Right lobe of liver (tissue), 6 donors: ENCODE measurements around the gene SURF4. TPM values are rescaled to one million over a fixed set of nuclear protein-coding genes. Genes with fewer than 3 reads are reported as not detected.

ENCODE experiments used
- ATAC-seq, 4 donors: fragments of 200-7000 bp; cut with Tn5 transposase; one replicate each; pipeline ENCODE4 v1.9.1; 2020; ENCODE audit warnings: mild to moderate bottlenecking in 4 of 4, moderate library complexity in 4 of 4
- DNase-seq, 3 donors: peaks; one replicate each; pipeline ENCODE4 v3.0.0-alpha.2; 2020
- H3K27ac ChIP-seq, 3 donors: fragments of 200-600 bp; one replicate each; pipeline ENCODE4 v1.8.0; 2022
- H3K27me3 ChIP-seq, 2 donors: fragments of 200-600 bp; one replicate each; pipeline ENCODE4 v1.8.0; 2022
- H3K36me3 ChIP-seq, 4 donors: fragments of 200-600 bp; sonication (generic) in 1 of 4; one replicate each; pipeline versions ENCODE4 v1.5.1 to v1.8.0; 2017 to 2022; ENCODE audit warnings: control low read depth in 1 of 4
- H3K4me1 ChIP-seq, 4 donors: fragments of 200-600 bp; sonication (generic) in 1 of 4; one replicate each; pipeline versions ENCODE4 v1.5.1 to v1.8.0; 2017 to 2022; ENCODE audit warnings: control low read depth in 1 of 4
- H3K4me3 ChIP-seq, 3 donors: fragments of 200-600 bp; one replicate each; pipeline ENCODE4 v1.8.0; 2022
- H3K9me3 ChIP-seq, 4 donors: fragments of 200-600 bp; sonication (generic) in 1 of 4; one replicate each; pipeline versions ENCODE4 v1.5.1 to v1.8.0; 2017 to 2022; ENCODE audit warnings: control low read depth in 1 of 4
- POLR2A ChIP-seq: fragments of 450-650 bp; IDR thresholded peaks from one replicate; pipeline ENCODE4 v1.6.1; 2017; ENCODE audit warnings: antibody characterized with exemption, mild to moderate bottlenecking
- WGBS: methylation state at CpG from one replicate; pipeline ENCODE4 v1.1.6; 2018; ENCODE audit warnings: low coverage, low lambda C conversion rate; ENCODE audit not compliant: insufficient coverage; ENCODE audit errors: missing lambda C conversion rate; 5-methylcytosine and 5-hydroxymethylcytosine counted together
- intact Hi-C, 2 donors: fragments of 100-400 bp; cut with DNase I; formaldehyde crosslinking; loops; one replicate each; pipeline versions ENCODE4 v1.11.2 to v1.14.1; 2022
- long read RNA-seq: library from polyadenylated mRNA; unstranded; transcript quantifications from one replicate; pipeline ENCODE4 v2.0.0, GENCODE V29; 2019
- total RNA-seq, 6 experiments: library from RNA; depleted of rRNA in 2 of 6; stranded (reverse); fragments of >200 nt in 2 of 6; fragmentation: NEBNext Ultra II Directional in 3 of 6; extraction: Animal tissue kit (Norgen Biotek cat#: 25700) in 3 of 6; gene quantifications; one replicate each; pipeline versions ENCODE4 v1.1.0 to v1.2.4, GENCODE V29; 2016 to 2023
- TF ChIP-seq, protein P1 (sequence below), 4 donors: fragments of 200-600 bp in 3 of 4; fragments of 450-650 bp in 1 of 4; IDR thresholded peaks; one replicate each; pipeline versions ENCODE4 v1.5.1 to v1.8.0; 2016 to 2022; ENCODE audit warnings: antibody characterized with exemption in 4 of 4, mild to moderate bottlenecking in 2 of 4
- donor health status: DM: no; HTN: yes; CAD: no.
- donor health status: DM: no; HTN: no; CAD: no.
- donor health status: DM: no; HTN: no; CAD: no.
- donor health status: DM: no; HTN: yes; CAD: no.
- donor health status: DM: no; HTN: yes; CAD: no.

Gene SURF4
- 100 to 1,000 TPM; 181 to 243 (median 213) TPM for total RNA-seq
- long read RNA-seq, transcript SURF4-202 (6 exons, 2,984 nt), result major isoform, 34 of 47 reads
- long read RNA-seq, partial matches to known transcripts, result 0 of 47 reads
- long read RNA-seq, other reads (novel, unspliced or antisense), result 13 of 47 reads

GRCh38 chr9:133375724-133376654 is at the start of gene SURF4, which contains the start of gene STKLD1:
Gene SURF4 (minus strand): TSS chr9:133376060. CDS start chr9:133375969, 91 bp downstream.
Gene STKLD1 (plus strand): TSS chr9:133376366. CDS start chr9:133376474, 108 bp downstream.
- H3K27me3 ChIP-seq, result no peaks in the 10 kb centered on the region
- H3K4me1 ChIP-seq, result peaks cover 0 to 41% (median 19%) of the 10 kb centered on the region in 4 donors
- TF ChIP-seq, protein P1, sequence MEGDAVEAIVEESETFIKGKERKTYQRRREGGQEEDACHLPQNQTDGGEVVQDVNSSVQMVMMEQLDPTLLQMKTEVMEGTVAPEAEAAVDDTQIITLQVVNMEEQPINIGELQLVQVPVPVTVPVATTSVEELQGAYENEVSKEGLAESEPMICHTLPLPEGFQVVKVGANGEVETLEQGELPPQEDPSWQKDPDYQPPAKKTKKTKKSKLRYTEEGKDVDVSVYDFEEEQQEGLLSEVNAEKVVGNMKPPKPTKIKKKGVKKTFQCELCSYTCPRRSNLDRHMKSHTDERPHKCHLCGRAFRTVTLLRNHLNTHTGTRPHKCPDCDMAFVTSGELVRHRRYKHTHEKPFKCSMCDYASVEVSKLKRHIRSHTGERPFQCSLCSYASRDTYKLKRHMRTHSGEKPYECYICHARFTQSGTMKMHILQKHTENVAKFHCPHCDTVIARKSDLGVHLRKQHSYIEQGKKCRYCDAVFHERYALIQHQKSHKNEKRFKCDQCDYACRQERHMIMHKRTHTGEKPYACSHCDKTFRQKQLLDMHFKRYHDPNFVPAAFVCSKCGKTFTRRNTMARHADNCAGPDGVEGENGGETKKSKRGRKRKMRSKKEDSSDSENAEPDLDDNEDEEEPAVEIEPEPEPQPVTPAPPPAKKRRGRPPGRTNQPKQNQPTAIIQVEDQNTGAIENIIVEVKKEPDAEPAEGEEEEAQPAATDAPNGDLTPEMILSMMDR (IDR thresholded peaks at IDR 0.05), result no peak
- TF ChIP-seq POLR2A, result peak; percentile 96
- H3K36me3 ChIP-seq, result peaks cover 0 to 5% (median 2%) of the 10 kb centered on the region in 4 donors
- intact Hi-C loops, result no loop called here
- no peaks in the 10 kb centered on the region for H3K9me3 ChIP-seq
- DNase-seq, result peak; percentile 98
- H3K27ac ChIP-seq, result peak within 1 kb of the TSS; percentile 96 to 99 (median 98)
- H3K4me3 ChIP-seq, result peak within 1 kb of the TSS; percentile 98 to 99 (median 99)
- WGBS, result no CpG with 5 or more reads among the region's 120 CpGs
- peak; percentile 92 to 96 (median 94) for ATAC-seq

DNA sequence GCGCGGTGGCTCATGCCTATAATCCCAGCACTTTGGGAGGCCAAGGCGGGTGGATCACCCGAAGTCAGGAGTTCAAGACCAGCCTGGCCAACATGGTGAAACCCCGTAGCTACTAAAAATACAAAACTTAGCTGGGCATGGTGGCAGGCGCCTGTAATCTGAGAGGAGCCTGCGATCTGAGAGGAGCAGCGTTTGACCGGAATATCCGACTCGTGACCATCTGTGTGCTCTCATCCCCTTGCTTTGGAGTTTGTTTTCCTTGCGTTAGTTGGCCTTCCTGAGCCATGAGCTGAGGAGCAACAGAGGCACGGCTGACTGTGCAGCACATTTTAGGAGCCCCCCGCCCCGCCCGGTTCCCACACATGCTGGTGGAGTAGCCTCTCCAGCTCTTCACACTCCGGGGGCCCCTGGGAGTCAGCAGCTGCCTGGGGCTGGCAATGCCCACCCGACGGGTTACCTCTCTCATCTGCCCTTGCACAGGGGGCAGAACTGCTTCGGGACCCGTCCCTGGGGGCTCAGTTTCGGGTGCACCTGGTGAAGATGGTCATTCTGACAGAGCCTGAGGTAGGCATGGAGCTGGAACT is 49.3 kb upstream of the SURF4 start:
- no peak overlapping the region for H3K27ac ChIP-seq
- intact Hi-C loops, result no loop called here
- H3K4me1 ChIP-seq, result peaks cover 0 to 7% (median 0%) of the 10 kb centered on the region in 4 donors
- H3K9me3 ChIP-seq, result no peaks in the 10 kb centered on the region
- 80% methylated on average over 1 of the region's 22 CpGs for WGBS
- H3K27me3 ChIP-seq, result no peaks in the 10 kb centered on the region
- no peak overlapping the region for H3K4me3 ChIP-seq
- DNase-seq (no peak), ATAC-seq (no peak)
- no peaks in the 10 kb centered on the region for H3K36me3 ChIP-seq
- TF ChIP-seq, protein P1 (IDR thresholded peaks at IDR 0.05), result no peak
- TF ChIP-seq POLR2A, result no peak

DNA sequence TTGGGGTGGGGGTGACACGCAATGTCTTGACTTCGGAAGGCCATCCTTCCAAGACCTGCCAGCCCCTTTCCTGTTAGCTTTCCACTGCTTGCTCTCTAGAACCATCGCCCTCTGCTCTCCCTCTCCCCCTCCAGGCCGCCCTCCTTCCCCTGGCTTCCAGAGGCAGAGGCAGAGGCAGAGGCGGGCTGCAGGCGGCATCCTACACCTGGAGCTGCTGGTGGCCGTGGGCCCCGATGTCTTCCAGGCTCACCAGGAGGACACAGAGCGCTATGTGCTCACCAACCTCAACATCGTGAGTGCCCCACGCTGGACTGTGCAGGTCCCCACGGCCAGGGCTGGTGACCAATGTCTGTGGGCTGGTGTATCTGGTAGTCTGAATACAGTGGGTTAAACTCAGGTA is 48.3 kb upstream of the SURF4 start:
- no peaks in the 10 kb centered on the region for H3K27me3 ChIP-seq
- DNase-seq (no peak), ATAC-seq (no peak)
- no peak overlapping the region for H3K4me3 ChIP-seq
- peaks cover 0 to 7% (median 0%) of the 10 kb centered on the region in 4 donors for H3K4me1 ChIP-seq
- H3K27ac ChIP-seq, result no peak overlapping the region
- H3K9me3 ChIP-seq, result no peaks in the 10 kb centered on the region
- H3K36me3 ChIP-seq, result no peaks in the 10 kb centered on the region
- 77% methylated on average over 3 of the region's 12 CpGs for WGBS
- intact Hi-C loops, result no loop called here
- TF ChIP-seq, protein P1 (IDR thresholded peaks at IDR 0.05), result no peak
- no peak for TF ChIP-seq POLR2A

DNA sequence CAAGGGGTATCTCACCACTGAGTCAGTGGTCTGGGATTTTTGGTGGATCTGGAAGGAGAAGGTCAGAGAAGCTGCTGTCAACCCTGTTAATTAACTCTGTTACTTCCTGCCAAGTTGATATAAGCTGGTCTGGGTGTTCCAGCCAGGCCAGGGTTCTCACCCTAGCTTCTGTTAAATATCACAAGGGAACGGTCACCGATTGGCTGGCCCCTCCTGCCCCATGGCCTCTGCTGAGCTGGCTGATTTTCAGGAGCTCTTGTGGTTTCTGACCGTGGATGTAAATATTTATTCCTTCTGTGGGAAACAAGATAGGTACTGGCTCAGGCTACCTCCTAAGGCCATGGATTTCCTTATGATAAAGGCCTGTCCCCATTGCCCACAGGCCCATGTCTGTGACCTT is 47.4 kb upstream of the SURF4 start:
- TF ChIP-seq, protein P1 (IDR thresholded peaks at IDR 0.05), result no peak
- no peak for TF ChIP-seq POLR2A
- no peak overlapping the region for H3K27ac ChIP-seq
- H3K36me3 ChIP-seq, result no peaks in the 10 kb centered on the region
- no peak overlapping the region for H3K4me3 ChIP-seq
- ATAC-seq (peak; percentile 9 to 40 (median 30)), DNase-seq (peak in 1 of 3 donors; percentile 47)
- intact Hi-C loops, result no loop called here
- H3K9me3 ChIP-seq, result no peaks in the 10 kb centered on the region
- H3K4me1 ChIP-seq, result peaks cover 0 to 8% (median 0%) of the 10 kb centered on the region in 4 donors
- WGBS, result 47% methylated on average over 3 of the region's 3 CpGs
- no peaks in the 10 kb centered on the region for H3K27me3 ChIP-seq
